Lung (tissue), 12 donors: ENCODE measurements around the gene CCL13. TPM values are rescaled to one million over a fixed set of nuclear protein-coding genes. Genes with fewer than 3 reads are reported as not detected.

Source experiments
- ATAC-seq: fragments of 200-7000 bp; cut with Tn5 transposase; one replicate; pipeline ENCODE4 v1.9.1; 2020; ENCODE audit warnings: moderate number of reproducible peaks; ENCODE audit not compliant: insufficient read depth, low FRiP score
- DNase-seq, 3 donors: peaks; one replicate each; pipeline ENCODE4 v3.0.0-alpha.2; 2013 to 2017
- H3K27ac ChIP-seq, 2 donors: one replicate each; pipeline ENCODE4 v1.5.1; 2013; ENCODE audit warnings: mild to moderate bottlenecking in 2 of 2, moderate library complexity in 2 of 2, control low read depth in 1 of 2, inconsistent platforms in 1 of 2, low read depth in 1 of 2, low read length in 1 of 2
- H3K27me3 ChIP-seq, 3 donors: one replicate each; pipeline ENCODE4 v1.5.1; 2013; ENCODE audit warnings: low read length in 2 of 3; ENCODE audit not compliant: control insufficient read depth in 3 of 3, insufficient read depth in 3 of 3
- H3K36me3 ChIP-seq, 4 donors: one replicate each; pipeline ENCODE4 v1.5.1; 2013; ENCODE audit warnings: low read length in 4 of 4, mild to moderate bottlenecking in 1 of 4, moderate library complexity in 1 of 4; ENCODE audit not compliant: control insufficient read depth in 4 of 4, insufficient read depth in 4 of 4
- H3K4me1 ChIP-seq, 5 donors: one replicate each; pipeline ENCODE4 v1.5.1; 2013; ENCODE audit warnings: low read length in 5 of 5, mild to moderate bottlenecking in 2 of 5, moderate library complexity in 1 of 5; ENCODE audit not compliant: control insufficient read depth in 5 of 5, insufficient read depth in 5 of 5
- H3K4me3 ChIP-seq: one replicate; pipeline ENCODE4 v1.5.1; 2013; ENCODE audit warnings: mild to moderate bottlenecking, control low read depth, moderate library complexity
- H3K9ac ChIP-seq, 2 donors: one replicate each; pipeline ENCODE4 v1.5.1; 2013; ENCODE audit warnings: low read length in 2 of 2, control low read depth in 1 of 2; ENCODE audit not compliant: insufficient read depth in 1 of 2
- H3K9me3 ChIP-seq, 4 donors: one replicate each; pipeline ENCODE4 v1.5.1; 2013; ENCODE audit warnings: low read length in 3 of 4, mild to moderate bottlenecking in 1 of 4, moderate library complexity in 1 of 4; ENCODE audit not compliant: control insufficient read depth in 4 of 4, insufficient read depth in 3 of 4
- whole genome bisulfite sequencing, 2 donors: extraction: QIAGEN DNeasy Blood & Tissue Kit; methylation state at CpG; one replicate each; pipeline ENCODE4 v1.1.7; 2013; 5-methylcytosine and 5-hydroxymethylcytosine counted together
- polyA plus RNA-seq, 2 donors: library from polyadenylated mRNA; stranded (reverse); fragments of 200-250 nt; gene quantifications; one replicate each; pipeline ENCODE4 v1.2.1, GENCODE V29; 2013
- total RNA-seq, 2 donors: library from RNA; depleted of rRNA in 1 of 2; stranded (reverse); fragments of >200 nt in 1 of 2; gene quantifications; one replicate each; pipeline ENCODE4 v1.2.1, GENCODE V29; 2014 to 2021
- TF ChIP-seq, protein P1 (sequence below): IDR thresholded peaks from 2 replicates; pipeline ENCODE4 v1.5.1; 2012; ENCODE audit warnings: mild to moderate bottlenecking; ENCODE audit errors: control extremely low read depth, extremely low read depth
- donor health status: control.
- donor health status: control.
- donor health status: Bipolar disorder and iron deficiency.
- donor health status: healthy.
- donor health status: DM: yes; HTN: yes; CAD: no.

CCL13 gene
- total and polyA plus RNA-seq, 4 donors: 2.5 to 4.6 (median 4.1) TPM

DNA sequence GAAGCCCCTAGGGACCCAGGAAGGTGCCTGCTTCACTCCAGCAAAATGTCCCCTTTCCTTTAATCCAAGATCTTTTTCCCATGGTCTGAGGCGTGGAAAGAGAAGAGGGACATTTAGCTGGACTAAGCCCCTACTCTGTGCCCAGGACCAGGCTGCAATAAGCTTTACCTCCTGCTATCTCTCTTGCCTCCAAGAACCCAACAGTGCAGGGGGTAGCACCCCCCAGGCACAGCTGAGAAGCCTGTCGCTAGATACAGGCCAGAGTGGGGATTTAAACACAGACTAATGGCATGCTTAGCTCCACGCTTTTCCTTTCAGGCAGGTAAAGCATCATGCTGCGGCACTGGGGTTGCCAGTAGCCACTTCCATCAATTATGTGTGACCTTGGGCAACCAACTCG, 31.3 kb downstream of the CCL13 start:
- Histone ChIP-seq H3K4me1 (peaks cover 0 to 37% (median 6%) of the 10 kb centered on the region in 5 donors), H3K9me3 (no peaks in the 10 kb centered on the region), H3K27me3 (no peaks in the 10 kb centered on the region), H3K4me3 (no peak overlapping the region), H3K36me3 (no peaks in the 10 kb centered on the region), H3K27ac (no peak overlapping the region), H3K9ac (peak overlapping the region in 1 of 2 donors; percentile 36)
- TF ChIP-seq, protein P1, sequence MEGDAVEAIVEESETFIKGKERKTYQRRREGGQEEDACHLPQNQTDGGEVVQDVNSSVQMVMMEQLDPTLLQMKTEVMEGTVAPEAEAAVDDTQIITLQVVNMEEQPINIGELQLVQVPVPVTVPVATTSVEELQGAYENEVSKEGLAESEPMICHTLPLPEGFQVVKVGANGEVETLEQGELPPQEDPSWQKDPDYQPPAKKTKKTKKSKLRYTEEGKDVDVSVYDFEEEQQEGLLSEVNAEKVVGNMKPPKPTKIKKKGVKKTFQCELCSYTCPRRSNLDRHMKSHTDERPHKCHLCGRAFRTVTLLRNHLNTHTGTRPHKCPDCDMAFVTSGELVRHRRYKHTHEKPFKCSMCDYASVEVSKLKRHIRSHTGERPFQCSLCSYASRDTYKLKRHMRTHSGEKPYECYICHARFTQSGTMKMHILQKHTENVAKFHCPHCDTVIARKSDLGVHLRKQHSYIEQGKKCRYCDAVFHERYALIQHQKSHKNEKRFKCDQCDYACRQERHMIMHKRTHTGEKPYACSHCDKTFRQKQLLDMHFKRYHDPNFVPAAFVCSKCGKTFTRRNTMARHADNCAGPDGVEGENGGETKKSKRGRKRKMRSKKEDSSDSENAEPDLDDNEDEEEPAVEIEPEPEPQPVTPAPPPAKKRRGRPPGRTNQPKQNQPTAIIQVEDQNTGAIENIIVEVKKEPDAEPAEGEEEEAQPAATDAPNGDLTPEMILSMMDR: no peak
- ATAC-seq: no peak
- no peak for DNase-seq
- 61% methylated on average over 5 of the region's 5 CpGs for WGBS, 2 donors

DNA sequence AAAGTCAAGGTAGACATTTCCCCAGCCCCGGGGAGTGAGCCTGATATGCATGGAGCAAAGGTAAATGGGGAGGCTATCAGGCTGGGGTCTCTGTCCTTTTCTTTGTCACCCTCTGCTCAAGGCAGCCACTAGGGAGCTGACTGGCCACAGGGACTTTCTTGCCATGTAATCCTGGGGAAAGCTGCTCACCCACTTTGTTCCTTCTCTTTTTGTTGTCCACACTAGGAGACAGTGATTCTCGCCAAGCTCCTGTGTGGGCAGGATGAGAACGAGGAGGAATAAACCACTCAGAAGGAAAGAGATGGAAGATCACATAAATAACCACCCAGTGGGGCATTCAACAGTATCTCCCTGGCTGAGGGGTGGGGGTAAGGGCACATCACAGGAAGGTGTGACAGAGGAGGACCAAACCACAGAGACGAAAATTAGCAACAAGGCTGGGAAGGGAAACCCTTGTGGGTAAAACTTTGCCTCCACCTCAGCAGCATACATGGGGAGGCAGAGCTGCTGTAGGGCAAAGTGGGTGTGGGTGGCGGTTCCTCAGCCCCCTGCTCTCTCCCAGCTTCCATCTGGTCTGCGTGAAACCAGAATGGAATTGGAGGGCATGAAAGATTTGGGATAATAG, 33.0 kb downstream of the CCL13 start:
- ATAC-seq: no peak
- WGBS, 2 donors: 49 to 64% methylated on average over 6 of the region's 6 CpGs

DNA sequence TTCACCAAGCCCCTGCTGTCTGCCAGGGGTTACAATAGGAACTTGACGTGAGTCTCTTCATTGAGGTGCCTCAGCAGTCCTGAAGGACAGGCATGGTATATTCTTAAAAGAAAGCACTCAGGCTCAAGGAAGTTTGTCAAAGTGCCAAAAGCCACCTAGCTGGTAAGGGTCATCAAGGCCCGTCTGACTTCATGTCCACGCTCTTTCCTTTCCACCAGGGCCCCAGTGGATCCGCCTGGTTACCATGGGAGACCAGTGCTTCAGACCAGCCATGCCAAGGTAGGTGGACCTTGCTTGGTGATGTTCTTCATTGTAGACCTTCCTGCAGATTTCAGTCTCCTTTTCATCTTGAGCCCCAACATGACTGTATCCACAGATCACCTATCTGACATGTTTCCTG, 34.4 kb downstream of the CCL13 start:
- TF ChIP-seq, protein P1: no peak
- Histone ChIP-seq H3K27me3 (no peaks in the 10 kb centered on the region), H3K36me3 (no peaks in the 10 kb centered on the region), H3K4me3 (no peak overlapping the region), H3K9me3 (no peaks in the 10 kb centered on the region), H3K4me1 (peaks cover 0 to 25% (median 6%) of the 10 kb centered on the region in 5 donors), H3K9ac (no peak overlapping the region), H3K27ac (no peak overlapping the region)
- ATAC-seq (no peak), DNase-seq (no peak)
- 83 to 84% methylated on average over 4 of the region's 4 CpGs for WGBS, 2 donors

More for the DNA sequence above, 33.0 kb downstream of the CCL13 start:
- Histone ChIP-seq H3K9ac (no peak overlapping the region), H3K4me3 (no peak overlapping the region), H3K36me3 (no peaks in the 10 kb centered on the region), H3K4me1 (peaks cover 0 to 25% (median 6%) of the 10 kb centered on the region in 5 donors), H3K27ac (no peak overlapping the region), H3K9me3 (no peaks in the 10 kb centered on the region), H3K27me3 (no peaks in the 10 kb centered on the region)
- TF ChIP-seq, protein P1: no peak
- DNase-seq: no peak

DNA sequence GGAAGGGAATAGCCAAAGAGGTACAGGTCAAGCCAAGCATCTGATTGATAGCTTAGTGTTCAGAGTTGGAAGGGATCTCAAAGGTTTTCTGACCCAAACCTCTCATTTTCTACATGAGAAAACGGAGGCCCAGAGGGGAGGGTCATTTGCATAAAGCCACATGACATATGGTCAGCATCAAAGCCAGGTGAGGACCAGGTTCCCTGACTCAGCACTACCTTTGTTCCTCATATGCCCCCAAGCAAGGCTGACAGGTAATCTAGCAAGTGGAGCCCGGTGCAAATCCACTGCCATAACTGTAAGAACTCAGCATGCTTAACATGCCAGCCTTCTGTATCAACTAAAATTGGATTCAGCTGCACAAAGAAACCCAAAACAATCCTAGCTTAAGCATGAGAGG, 35.0 kb downstream of the CCL13 start:
- Histone ChIP-seq H3K27ac (no peak overlapping the region), H3K9me3 (no peaks in the 10 kb centered on the region), H3K9ac (no peak overlapping the region), H3K4me1 (peaks cover 0 to 21% (median 6%) of the 10 kb centered on the region in 5 donors), H3K4me3 (no peak overlapping the region), H3K27me3 (no peaks in the 10 kb centered on the region), H3K36me3 (no peaks in the 10 kb centered on the region)
- DNase-seq: no peak
- WGBS, 2 donors: 78 to 81% methylated on average over 2 of the region's 2 CpGs
- TF ChIP-seq, protein P1: no peak
- no peak for ATAC-seq
